HG02571 (cell line): ENCODE measurements around the gene EEFSEC.

Experiments used
- ATAC-seq: cut with Tn5 transposase; IDR thresholded peaks from one replicate; pipeline ENCODE4 v1.9.1; 2021; ENCODE audit warnings: mild to moderate bottlenecking, moderate library complexity; ENCODE audit not compliant: unreplicated experiment

EEFSEC gene

GRCh38 chr3:128215800-128216495 is 62.7 kb downstream of the EEFSEC start:
- no peak for ATAC-seq

GRCh38 chr3:128217702-128218547 is 64.6 kb downstream of the EEFSEC start:
- no peak for ATAC-seq

- no peak for ATAC-seq
Measured at GRCh38 chr3:128218548-128219257, 65.4 kb downstream of the EEFSEC start.

- no peak for ATAC-seq
Measured at GRCh38 chr3:128221328-128221727, 68.0 kb downstream of the EEFSEC start.

GRCh38 chr3:128222796-128223385 is 69.6 kb downstream of the EEFSEC start:
- no peak for ATAC-seq

GRCh38 chr3:128226186-128226725 is 73.0 kb downstream of the EEFSEC start:
- no peak for ATAC-seq

- ATAC-seq: no peak
Measured at GRCh38 chr3:128226795-128227395, 73.6 kb downstream of the EEFSEC start.

- ATAC-seq: no peak
Measured at GRCh38 chr3:128227507-128227906, 74.2 kb downstream of the EEFSEC start.

GRCh38 chr3:128228366-128228910 is 75.2 kb downstream of the EEFSEC start:
- no peak for ATAC-seq

GRCh38 chr3:128229106-128229857 is 76.0 kb downstream of the EEFSEC start:
- ATAC-seq: no peak

GRCh38 chr3:128231606-128232005 is 78.3 kb downstream of the EEFSEC start:
- ATAC-seq: no peak

GRCh38 chr3:128232376-128233178 is 79.3 kb downstream of the EEFSEC start:
- no peak for ATAC-seq

GRCh38 chr3:128235207-128235926 is 82.1 kb downstream of the EEFSEC start:
- no peak for ATAC-seq

GRCh38 chr3:128236657-128237056 is 83.4 kb downstream of the EEFSEC start:
- ATAC-seq: no peak

GRCh38 chr3:128237348-128238183 is 84.3 kb downstream of the EEFSEC start:
- no peak for ATAC-seq

GRCh38 chr3:128238184-128238489 is 84.9 kb downstream of the EEFSEC start:
- ATAC-seq: no peak

GRCh38 chr3:128239304-128239703 is 86.0 kb downstream of the EEFSEC start:
- no peak for ATAC-seq
